ENCODE data around the gene TCL1A. TPM values are rescaled to one million over a fixed set of nuclear protein-coding genes. Genes with fewer than 3 reads are reported as not detected.

The TCL1A gene
- total RNA-seq, 1 donor from 2014 or later: not detected

DNA sequence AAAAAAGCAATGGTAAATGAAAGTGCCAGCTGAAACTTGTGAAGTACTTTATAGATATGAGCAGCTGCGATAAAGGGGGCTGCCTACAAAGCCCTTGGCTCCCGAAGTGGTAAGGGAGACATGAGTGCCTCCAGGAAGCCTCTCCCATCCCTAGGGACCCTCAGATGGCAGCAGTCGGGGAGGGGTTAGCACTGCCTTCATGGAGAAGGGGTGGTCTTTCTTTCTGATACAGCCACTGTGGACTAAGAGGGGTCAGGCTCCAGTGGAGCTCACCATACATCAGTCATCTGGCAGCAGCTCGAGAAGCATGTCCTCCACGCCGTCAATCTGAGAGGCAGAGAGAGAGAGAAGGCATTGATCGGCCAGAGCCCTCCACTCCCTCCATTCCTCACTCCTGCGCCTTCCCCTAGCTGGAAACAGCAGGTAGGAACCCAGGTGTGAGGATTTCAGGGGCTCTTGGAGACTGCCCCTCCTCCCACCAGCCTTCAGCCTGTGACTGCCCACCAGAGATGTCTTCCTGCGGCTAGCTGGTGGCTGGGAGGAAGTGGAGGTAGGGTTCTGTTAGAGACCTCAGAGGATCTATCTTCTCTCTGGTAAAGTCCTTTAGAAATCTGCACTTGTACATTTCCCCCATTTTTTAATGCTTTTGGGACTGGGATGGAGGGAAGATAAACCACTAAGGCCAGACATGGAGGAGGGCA is 2.3 kb downstream of the TCL1A start:
- no peak for DNase-seq (ENCODE audit: missing footprints)
- intact Hi-C loops (cut with DNase I): no loop called here
- ATAC-seq: no peak

DNA sequence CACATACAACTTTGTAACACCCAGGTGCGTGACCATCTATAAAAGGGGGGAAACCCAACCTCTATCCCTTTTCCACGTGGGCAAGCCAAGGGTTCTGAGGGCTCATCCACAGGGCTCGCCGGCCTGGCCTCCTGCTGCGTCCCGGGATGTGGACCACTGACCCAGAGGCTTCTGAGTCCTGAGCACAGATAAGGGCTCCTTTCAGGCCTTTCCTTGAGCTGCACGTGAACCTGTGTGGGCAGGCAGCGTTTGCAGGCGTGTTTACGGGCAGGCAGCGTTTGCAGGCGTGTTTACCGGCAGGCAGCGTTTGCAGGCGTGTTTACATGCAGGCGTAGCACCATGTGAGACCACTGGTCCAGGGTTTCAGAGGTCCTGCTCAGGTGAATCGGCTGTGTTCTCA is 3.8 kb downstream of the TCL1A start:
- DNase-seq (ENCODE audit: missing footprints) (no peak), ATAC-seq (no peak)
- intact Hi-C loops (cut with DNase I): no loop called here

DNA sequence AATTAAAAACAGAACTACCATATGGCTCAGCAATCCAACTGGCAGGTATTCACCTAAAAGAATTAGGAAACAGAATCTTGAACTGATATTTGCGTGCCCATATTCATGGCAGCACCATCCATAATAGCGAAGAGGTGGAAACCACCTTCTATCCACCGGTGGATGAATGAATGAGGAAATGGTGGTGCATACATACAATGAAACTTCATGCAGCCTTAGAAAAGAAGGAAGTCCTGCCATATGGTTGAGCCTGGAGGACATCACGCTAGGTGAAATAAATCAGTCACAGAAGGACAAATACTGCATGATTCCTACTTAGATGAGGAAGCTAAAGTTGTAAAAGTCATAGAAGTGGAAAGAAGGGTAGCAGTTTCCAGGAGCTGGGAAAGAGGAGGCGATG is 6.6 kb downstream of the TCL1A start:
- intact Hi-C loops (cut with DNase I): no loop called here
- DNase-seq (ENCODE audit: missing footprints) (no peak), ATAC-seq (no peak)

DNA sequence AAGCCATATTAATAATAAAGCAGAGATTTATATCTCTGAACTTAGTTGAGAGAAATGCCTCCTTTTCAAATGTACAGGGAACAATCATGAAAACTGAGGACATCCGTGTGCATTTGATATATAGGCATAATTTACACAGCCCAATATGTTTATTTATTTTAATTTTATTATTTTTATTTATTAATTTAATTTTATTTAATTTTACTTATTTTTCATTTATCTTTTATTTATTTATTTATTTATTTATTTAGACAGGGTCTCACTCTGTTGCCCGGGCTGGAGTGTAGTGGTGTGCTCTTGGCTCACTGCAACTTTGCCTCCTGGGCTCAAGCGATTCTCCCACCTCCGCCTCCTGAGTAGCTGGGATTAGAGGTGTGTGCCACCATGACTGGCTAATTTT is 8.4 kb downstream of the TCL1A start:
- intact Hi-C loops (cut with DNase I): no loop called here
- ATAC-seq (no peak), DNase-seq (ENCODE audit: missing footprints) (no peak)

DNA sequence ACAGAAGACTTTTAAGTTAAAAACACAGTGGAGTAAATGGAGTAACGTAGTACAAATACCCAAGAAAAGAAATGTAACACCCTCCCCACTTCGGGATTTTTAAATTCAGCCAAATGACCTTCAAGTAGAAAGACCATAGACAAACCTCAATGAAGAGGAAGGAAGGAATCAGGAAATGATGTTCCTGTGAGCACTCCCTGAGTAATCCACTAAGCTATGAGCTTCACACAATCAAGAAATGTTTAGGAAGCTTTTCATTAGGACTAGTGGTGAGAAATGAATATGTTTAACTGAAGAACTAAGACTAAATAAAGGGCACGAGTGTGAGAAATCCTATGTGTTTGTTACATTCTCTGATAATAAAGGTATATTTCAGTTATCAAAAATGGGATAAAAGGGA is 10.1 kb downstream of the TCL1A start:
- no peak for DNase-seq (ENCODE audit: missing footprints)
- intact Hi-C loops (cut with DNase I): no loop called here
- ATAC-seq: no peak

DNA sequence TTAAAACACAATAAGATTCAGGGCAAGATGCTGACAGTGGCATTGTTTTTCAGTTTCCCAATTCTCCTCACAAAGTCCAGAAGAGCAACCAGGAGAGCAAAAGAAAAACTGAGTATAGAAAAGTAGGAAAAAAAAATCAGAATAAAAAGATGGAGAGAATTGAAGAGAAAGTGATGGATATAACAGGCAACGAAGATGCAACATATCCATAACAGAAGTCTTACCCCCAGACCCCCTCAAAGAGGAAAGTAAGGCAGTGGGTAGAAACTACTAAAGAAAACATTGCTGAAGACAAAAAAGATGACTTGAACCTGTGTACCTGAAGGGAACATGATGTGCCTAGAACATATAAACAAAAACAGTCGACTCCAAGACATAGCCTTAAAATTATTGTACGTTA is 10.6 kb downstream of the TCL1A start:
- no peak for ATAC-seq
- intact Hi-C loops (cut with DNase I): no loop called here
- DNase-seq (ENCODE audit: missing footprints): no peak

DNA sequence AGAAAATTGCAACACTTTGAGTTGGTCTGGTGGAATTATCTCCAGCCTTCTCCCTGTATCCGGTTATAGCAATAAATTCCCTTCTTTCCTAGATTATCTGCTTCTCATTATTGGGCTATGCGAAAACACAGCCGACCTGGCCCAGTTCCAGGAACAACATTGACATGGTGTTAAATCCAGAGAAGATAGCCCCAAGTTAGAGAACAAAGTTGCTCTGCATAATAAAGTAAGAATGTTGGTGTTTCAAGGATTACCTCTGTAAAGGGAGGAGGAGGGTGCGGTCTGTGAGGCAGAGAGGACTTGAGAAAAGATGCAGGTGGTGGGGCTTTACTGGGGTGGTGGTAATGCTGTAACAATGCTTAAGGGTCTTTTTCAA is 12.1 kb downstream of the TCL1A start:
- DNase-seq (ENCODE audit: missing footprints) (no peak), ATAC-seq (no peak)
- intact Hi-C loops (cut with DNase I): no loop called here

DNA sequence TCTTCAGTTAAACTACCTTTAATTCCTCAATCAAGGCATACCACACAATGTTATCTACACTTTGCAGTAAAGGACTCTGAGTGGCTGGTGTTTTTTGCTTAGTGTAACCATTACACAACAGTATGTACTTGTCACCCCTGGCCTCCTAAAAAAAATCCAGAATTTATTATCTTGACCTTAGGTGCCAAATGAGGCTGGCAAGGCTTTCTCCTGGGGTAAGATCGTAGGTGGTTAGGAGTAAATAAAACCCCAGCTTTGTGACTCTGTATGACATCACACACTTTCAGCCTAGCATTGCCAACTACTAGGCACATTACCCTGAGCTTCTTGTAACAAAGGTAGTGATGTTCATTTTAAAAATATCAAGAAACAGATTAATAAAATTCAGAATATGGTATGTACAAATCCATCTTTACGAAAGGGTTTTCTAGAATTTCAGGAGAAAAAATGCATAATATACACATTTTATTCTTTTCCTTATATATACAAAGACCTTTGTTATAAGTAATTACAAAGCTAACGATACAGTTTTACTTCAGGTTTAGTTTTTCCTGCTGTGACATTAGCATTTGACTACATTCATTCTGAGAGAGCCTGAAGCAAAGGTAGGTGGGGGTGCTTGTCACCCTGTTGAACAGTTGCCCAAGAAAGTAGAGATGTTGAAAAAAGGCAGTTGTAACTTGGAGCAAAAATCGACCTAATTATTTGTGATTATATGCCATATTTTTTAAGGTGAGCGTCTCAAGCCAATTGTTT is 13.5 kb downstream of the TCL1A start:
- ATAC-seq (no peak), DNase-seq (ENCODE audit: missing footprints) (no peak)
- intact Hi-C loops (cut with DNase I): no loop called here

DNA sequence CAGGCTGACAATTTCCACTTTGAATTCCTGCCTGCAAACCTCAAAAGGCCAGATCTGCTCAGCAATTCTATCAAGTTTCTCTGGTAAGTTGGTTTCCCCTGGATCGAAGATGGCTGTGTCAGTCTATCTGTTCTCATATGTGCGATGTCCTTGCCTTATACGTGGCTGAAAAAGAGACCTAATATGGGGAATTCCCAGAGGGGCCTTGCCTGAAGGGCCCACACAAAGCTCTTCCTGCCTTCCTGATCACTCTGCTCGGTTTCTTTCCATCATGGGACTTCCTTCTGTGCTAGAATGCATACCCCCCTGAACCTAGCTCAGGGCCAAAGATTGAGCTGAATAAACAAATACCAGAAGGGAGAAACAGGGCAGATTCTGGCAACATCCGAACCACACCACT is 14.5 kb downstream of the TCL1A start:
- intact Hi-C loops (cut with DNase I): no loop called here
- no peak for ATAC-seq

DNA sequence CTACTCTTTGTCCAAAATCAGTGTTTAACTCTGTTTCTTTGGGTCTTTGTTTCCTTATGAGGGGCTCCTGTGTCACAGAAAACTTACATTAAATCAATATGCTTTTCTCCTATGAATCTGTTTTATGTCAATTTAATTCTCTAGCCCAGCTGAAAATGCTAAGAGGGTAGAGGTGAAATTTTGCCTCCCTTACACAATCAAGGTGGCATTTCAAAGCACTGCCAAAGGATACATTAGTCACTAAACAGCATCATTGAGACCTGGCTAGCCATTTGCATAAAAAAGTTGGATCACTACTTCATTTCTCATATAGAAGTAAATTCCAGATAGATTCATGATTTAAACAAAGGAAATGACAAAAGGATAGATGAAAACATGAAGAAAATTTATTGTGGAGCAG is 15.6 kb downstream of the TCL1A start:
- intact Hi-C loops (cut with DNase I): no loop called here
- no peak for ATAC-seq
- no peak for DNase-seq (ENCODE audit: missing footprints)

More for the DNA sequence above, 14.5 kb downstream of the TCL1A start:
- no peak for DNase-seq (ENCODE audit: missing footprints)

DNA sequence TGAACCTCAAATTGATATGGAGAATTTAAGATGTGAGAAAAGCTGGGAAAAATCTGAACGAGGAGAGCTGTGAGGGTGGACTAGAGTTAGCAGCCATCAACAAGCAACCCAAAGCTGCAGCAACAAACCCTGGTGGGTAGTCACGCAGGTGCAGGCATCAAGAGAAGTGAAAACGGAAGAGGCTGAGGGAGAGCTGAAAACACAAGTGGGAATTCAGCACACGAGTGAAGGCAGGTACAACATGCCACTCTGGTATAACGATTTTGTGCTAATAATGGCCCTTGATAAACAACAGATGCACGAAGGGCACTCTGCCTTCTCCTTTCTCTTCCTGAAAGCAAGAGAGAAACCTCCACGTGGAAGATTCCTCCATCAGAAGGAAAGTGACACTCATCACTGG is 16.2 kb downstream of the TCL1A start:
- intact Hi-C loops (cut with DNase I): no loop called here
- ATAC-seq (no peak), DNase-seq (ENCODE audit: missing footprints) (no peak)

DNA sequence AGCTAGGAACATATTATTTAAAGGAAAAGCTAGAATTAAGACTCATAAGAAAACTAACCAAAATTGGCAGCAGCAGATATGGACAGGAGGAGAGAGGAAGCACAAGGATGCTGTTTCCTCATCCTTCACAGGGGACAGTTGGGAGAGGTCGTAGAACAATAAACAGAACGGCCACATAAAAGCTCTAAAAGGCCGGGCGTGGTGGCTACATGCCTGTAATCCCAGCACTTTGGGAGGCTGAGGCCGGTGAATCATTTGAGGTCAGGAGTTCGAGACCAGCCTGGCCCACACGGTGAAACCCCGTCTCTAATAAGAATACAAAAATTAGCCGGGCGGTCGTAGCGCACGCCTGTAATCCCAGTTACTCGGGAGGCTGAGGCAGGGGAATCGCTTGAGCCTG is 17.2 kb downstream of the TCL1A start:
- DNase-seq (ENCODE audit: missing footprints): no peak
- no peak for ATAC-seq
- intact Hi-C loops (cut with DNase I): no loop called here

DNA sequence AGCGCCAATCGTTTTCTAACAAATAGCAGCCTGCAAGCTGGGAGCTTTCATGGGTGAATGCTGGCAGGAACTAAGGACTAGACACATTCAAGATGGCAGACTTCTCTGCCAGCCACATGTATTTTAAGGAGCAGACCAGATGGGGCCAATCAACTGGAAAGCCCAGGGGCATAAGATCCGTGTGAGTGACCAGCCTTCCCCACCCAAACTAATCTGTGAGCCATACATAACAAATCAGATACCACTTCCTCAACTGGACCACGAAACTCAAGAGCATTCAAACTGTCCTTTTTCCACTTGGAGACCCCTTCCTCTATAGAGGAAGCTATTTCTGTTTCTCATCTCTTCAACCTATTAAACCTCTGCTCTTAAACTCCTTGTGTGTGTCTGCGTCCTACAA is 18.0 kb downstream of the TCL1A start:
- intact Hi-C loops (cut with DNase I): no loop called here
- no peak for ATAC-seq

DNA sequence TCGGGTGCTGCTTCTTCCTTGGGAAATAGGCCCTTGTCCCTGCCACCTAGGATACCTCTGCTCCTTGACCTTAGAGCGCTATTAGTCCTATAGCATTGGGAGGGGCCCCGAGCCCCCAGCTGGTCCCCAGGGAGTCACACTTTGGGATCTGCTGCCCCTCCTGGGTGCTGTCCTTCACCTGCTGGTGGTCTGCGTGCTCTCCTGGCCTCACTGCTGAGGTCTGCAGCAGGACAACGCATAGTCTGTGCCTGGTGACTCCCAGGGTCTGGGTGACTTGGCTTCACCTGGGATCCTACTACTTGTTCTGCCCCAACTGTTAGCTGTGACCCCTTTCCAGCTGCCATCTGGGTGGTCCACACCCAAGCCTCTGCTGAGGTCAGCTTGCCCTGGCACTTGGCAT is 18.9 kb downstream of the TCL1A start:
- intact Hi-C loops (cut with DNase I): no loop called here
- ATAC-seq: no peak
- DNase-seq (ENCODE audit: missing footprints): no peak

More for the DNA sequence above, 18.0 kb downstream of the TCL1A start:
- no peak for DNase-seq (ENCODE audit: missing footprints)

DNA sequence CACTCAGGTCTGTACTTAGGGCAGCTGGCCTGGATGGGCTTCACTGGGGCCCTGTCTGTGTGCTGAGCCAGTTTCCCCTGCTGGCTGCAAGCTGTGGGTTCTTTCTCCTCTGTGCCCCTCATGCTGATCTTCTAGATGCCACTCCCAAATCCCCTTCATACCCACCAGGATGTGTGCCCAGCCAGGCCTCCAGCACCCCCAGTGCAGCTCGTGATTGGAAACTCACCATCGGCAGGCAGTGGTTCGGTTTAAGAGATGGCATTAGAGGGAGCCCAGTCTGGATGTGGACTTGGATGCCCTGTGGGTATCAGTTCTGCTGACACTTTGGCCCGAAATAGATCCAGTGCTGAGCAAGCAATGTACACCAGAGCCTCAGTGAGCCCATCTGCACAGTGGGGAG is 21.8 kb downstream of the TCL1A start:
- no peak for ATAC-seq
- no peak for DNase-seq (ENCODE audit: missing footprints)
- intact Hi-C loops (cut with DNase I): no loop called here

DNA sequence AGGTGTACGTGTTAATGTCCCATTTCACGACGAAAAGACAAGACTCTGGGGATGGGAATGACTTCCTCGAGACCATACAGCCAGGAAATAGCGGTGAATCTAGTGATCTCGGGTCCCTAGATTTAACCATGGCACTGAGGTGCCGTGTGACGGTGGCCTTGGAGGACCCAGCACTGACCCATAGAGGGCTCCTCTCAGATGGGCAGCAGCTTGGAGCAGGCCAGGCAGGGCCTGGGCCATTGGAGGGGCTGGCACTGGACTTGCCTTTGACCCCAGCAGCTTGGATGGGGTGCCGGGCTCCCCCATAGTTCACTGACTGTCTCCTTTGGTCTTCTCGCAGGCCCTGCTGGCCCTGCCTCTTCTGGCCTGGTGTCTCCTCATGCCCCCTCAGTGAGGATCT is 22.3 kb downstream of the TCL1A start:
- ATAC-seq: no peak

DNA sequence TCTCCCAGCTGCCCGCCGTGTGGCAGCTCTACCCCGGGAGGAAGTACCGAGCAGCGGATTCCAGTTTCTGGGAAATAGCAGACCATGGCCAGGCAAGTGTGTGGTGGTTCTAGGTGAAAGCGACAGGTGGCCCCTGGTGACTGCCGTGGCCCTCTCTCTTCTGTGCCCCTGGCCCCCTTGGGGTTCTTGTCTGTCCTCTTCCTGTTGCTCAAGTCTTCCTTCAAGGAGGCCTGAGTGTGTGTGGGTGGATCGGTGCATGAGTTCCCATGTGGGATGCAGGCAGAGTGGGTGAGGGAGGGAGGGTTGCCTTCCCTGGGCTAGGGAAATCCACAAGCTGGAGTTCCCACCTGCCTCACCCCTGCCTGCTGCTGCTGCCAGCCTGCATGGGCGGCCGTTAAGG is 23.1 kb downstream of the TCL1A start:
- ATAC-seq (no peak), DNase-seq (ENCODE audit: missing footprints) (no peak)
- intact Hi-C loops (cut with DNase I): no loop called here

More for the DNA sequence above, 22.3 kb downstream of the TCL1A start:
- intact Hi-C loops (cut with DNase I): no loop called here
- DNase-seq (ENCODE audit: missing footprints): no peak

DNA sequence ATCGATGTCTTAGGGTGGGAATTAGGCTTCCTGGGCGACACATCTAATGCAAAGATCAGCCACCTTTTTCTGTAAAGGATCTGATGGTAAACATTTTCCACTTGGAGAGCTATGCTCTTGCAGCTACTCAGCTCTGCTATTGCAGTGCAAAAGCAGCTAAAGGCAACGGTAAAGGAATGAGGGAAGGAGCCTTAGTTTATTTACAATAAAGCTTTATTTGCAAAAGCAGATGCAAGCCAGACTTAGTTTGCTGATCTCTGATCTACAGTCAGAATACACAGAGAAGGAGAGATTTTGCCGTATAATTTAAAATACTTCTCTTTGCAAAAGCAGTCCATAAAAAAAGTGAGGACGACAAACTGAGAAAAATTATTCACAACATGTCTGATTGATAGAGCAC is 24.5 kb downstream of the TCL1A start:
- DNase-seq (ENCODE audit: missing footprints) (no peak), ATAC-seq (no peak)
- intact Hi-C loops (cut with DNase I): no loop called here

DNA sequence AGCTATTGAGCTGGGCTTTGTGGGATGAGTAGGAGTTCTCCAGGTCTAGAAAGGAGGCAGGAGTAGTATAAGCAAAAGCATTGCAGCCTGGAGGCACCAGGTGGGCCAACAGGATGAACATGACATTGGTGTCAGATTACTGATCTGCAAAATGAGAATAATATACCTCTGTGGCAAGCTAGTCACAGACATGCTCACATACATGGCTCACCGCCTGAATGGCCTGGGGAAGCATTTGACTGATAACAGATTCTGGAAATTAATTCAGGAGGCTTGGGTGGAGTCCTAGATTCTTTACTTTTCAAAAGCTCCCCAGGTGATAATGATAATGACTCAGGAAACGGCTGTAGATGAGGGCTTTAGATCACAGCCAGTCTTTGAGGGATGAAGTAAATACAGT is 27.0 kb downstream of the TCL1A start:
- ATAC-seq (no peak), DNase-seq (ENCODE audit: missing footprints) (no peak)
- intact Hi-C loops (cut with DNase I): no loop called here

DNA sequence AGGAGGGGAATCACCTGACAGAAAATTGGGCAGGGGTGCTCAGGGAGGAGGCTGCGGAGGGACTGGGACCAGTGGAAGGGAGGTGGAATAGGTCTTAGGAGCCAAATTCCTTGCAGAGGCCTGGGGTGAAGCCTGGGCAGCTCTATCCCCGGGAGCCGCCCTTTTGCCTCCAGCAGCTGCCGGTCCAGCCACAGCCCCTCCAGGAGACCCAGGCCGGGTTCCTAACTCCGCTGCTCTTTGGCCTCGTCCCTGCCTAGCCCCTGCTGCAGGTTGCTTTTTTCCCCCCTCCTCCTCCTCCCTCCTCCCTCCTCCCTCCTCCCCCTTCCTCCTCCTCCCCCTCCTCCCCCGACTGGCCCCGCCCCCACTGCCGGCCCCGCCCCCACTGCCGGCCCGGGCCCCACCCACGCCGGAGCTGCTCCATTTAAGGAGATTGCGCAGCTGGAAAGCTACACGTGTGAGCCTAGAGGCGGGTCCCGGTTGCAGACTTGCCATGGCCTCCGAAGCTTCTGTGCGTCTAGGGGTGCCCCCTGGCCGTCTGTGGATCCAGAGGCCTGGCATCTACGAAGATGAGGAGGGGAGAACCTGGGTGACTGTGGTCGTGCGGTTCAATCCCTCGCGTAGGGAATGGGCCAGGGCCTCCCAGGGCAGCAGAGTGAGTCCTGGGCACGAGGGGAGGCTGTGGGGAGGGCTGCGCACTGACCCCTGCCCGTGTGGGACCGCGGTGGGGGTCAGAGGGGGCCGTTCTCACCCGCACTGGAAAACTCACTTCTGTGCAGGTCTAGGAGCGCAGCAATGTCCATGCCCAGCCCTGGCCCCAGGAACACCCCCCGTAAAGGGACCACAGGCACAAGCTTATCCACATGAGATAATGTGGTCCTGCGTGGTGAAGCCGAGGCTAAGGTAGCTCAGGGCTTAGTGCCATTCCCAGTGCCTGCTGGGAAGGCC is 27.7 kb downstream of the TCL1A start, which contains the start of gene TCL1B:
TCL1B (plus strand) TSS at position 449 of the 945 bp plus-strand sequence; CDS start at position 491, 42 bp downstream.
- ATAC-seq (no peak), DNase-seq (ENCODE audit: missing footprints) (no peak)
- intact Hi-C loops (cut with DNase I): no loop called here
